Brain pericyte (primary cell): ENCODE measurements around the gene RPH3AL.
"Not testable (repeated sequence)": the region's sequence is repeated elsewhere in the genome, so short reads cannot be mapped to it uniquely, and the experiment has no call there.

Experiments used
- DNase-seq: peaks from one replicate; pipeline ENCODE4 v3.0.0-alpha.2; 2012; ENCODE audit warnings: low read depth, low spot score

The RPH3AL gene

GRCh38 chr17:379531-380465, 27.2 kb upstream of the RPH3AL start:
- no peak for DNase-seq

- no peak for DNase-seq
Observed at GRCh38 chr17:378068-378467, 25.5 kb upstream of the RPH3AL start.

GRCh38 chr17:376936-377863, 24.6 kb upstream of the RPH3AL start:
- DNase-seq: no peak

- no peak for DNase-seq
Observed at GRCh38 chr17:373613-374230, 21.1 kb upstream of the RPH3AL start.

- no peak for DNase-seq
Observed at GRCh38 chr17:372157-373152, 19.8 kb upstream of the RPH3AL start.

GRCh38 chr17:371583-371982, 19.0 kb upstream of the RPH3AL start:
- DNase-seq: no peak

GRCh38 chr17:367656-368055, 15.0 kb upstream of the RPH3AL start:
- not testable (repeated sequence) for DNase-seq

GRCh38 chr17:366657-367615, 14.3 kb upstream of the RPH3AL start:
- not testable (repeated sequence) for DNase-seq

- no peak for DNase-seq
Observed at GRCh38 chr17:364766-365165, 12.2 kb upstream of the RPH3AL start.

- no peak for DNase-seq
Observed at GRCh38 chr17:364308-364707, 11.7 kb upstream of the RPH3AL start.

- no peak for DNase-seq
Observed at GRCh38 chr17:362721-363120, 10.1 kb upstream of the RPH3AL start.

GRCh38 chr17:360092-360750, 7.6 kb upstream of the RPH3AL start:
- no peak for DNase-seq

GRCh38 chr17:358491-359151, 6.0 kb upstream of the RPH3AL start:
- DNase-seq: no peak

- DNase-seq: no peak
Observed at GRCh38 chr17:357644-358043, 5.0 kb upstream of the RPH3AL start.

- no peak for DNase-seq
Observed at GRCh38 chr17:356671-357434, 4.2 kb upstream of the RPH3AL start.

GRCh38 chr17:354651-355556, 2.3 kb upstream of the RPH3AL start:
- no peak for DNase-seq

GRCh38 chr17:353838-354234, 1.2 kb upstream of the RPH3AL start:
- DNase-seq: no peak
